Hippocampal formation (tissue), 2 donors: ENCODE results near the gene ANKRD36C.
"Not testable (repeated sequence)": the region's sequence is repeated elsewhere in the genome, so short reads cannot be mapped to it uniquely, and the experiment has no call there.

Source experiments
- DNase-seq, 2 donors: peaks; one replicate each; lab custom pipeline; 2025; lab: John Stamatoyannopoulos, UW

The ANKRD36C gene

GRCh38 chr2:95799147-95799889 lies 192.3 kb downstream of the ANKRD36C start:
- not testable (repeated sequence) for DNase-seq

- not testable (repeated sequence) for DNase-seq
Measured at GRCh38 chr2:95796249-95797099, 195.2 kb downstream of the ANKRD36C start.

- not testable (repeated sequence) for DNase-seq
Measured at GRCh38 chr2:95793970-95794369, 197.7 kb downstream of the ANKRD36C start.

- DNase-seq = not testable (repeated sequence)
Measured at GRCh38 chr2:95790180-95790579, 201.4 kb downstream of the ANKRD36C start.

- DNase-seq = not testable (repeated sequence)
Measured at GRCh38 chr2:95789385-95789784, 202.2 kb downstream of the ANKRD36C start.

GRCh38 chr2:95788642-95789041 lies 203.0 kb downstream of the ANKRD36C start:
- DNase-seq = not testable (repeated sequence)
